ENCODE measurements around the gene RAB20.
"Not testable (repeated sequence)": the region's sequence is repeated elsewhere in the genome, so short reads cannot be mapped to it uniquely, and the experiment has no call there.

Gene RAB20

DNA sequence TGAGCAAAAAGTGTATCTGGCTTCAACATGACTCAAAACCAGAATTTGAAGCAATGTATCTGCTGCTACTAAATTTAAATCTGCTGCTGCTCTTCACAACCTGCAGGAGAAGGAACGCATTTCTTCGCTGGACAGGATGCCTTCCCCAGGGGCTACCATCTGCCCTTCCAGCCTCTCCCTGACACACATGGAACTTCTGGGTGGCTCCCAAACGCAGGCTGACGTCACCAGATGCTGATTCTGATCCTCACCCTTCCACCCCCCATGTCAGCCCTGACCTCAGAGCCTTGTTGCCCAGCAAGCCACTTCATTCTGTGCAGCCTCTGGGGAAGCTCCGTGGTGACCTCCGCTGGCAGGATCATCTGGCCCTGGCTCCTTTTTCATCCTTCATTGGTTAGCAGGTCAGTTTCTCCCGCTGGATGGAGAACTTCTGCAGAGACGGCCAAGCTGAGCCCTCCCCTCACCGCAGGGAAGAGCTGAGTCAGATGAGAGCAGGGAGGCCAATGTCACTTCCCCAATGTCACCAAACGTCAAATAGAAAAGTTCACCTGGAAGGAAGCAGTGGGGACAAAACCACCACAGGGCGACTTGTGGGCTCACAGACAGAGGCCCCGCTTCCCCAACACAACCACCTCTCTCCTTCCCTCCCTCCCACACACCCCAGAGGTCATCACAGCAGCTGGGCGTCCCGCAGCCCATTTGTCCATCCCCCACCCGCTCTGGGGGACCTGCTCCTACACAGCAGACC is 14.0 kb upstream of the RAB20 start:
- no peak for FAIRE-seq

- no peak for FAIRE-seq
Observed at GRCh38 chr13:110574161-110574560, 12.6 kb upstream of the RAB20 start.

- no peak for FAIRE-seq
Observed at GRCh38 chr13:110572778-110573118, 11.2 kb upstream of the RAB20 start.

DNA sequence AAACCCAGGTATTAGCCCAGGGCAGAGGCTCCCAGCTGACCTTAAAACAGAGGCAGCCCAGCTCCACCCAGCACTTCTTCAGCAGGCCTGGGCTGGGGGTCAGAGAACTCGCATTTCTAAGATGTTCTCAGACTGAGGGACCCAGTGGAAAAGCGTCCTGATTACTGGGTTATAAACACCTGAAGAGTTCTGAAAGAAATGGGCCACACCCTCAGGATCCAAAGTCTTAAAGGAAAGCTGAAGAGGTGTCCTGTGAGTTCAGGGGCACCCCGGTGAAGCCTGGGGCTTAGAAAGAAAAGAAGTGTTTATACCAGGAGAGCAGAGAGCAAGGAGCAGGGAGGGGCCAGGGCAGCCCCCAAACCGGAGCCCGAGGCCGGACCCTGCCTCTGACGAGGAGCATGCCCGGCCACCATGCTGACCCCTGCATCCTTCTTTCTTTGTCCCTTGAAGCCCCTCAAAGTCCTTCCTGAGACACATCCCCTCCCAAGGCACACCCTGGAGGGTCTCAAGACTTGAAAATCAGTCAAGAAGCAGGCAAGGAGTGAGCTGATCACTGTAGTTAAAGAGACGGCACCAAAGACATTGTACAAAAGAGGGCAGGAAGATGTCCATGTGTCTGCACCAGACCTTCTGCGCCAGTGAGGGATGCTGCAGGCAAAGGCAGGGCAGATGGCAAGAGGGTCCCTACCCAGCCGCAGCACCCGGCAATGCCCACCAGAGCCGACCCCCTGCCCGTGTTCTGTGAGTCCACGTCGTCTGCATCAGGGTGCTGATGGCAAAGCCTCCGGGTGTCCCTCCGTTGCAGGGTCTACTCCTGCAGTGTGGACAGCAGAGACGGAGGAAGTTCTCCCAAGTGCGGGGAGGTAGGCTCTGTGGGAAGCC is 10.6 kb upstream of the RAB20 start:
- FAIRE-seq: no peak

- no peak for FAIRE-seq
Observed at GRCh38 chr13:110570886-110571285, 9.4 kb upstream of the RAB20 start.

DNA sequence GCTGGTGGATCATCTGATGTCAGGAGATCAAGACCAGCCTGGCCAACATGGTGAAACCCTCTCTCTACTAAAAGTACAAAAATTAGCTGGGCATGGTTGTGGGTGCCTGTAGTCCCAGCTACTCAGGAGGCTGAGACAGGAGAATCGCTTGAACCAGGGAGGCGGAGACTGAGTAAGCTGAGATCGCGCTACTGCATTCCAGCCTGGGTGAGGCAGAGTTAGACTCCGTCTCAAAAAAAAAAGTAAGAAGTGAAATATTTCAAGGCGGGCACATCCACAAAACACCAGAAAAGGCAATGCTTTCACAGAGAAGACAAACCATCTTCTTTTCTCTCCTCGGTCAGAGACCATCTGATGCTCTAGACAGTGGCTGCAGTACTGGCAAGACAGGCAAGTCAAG is 8.4 kb upstream of the RAB20 start:
- not testable (repeated sequence) for FAIRE-seq

GRCh38 chr13:110568612-110569011 is 7.1 kb upstream of the RAB20 start:
- no peak for FAIRE-seq

- no peak for FAIRE-seq
Observed at GRCh38 chr13:110566171-110566570, 4.6 kb upstream of the RAB20 start.

- no peak for FAIRE-seq
Observed at GRCh38 chr13:110565296-110565695, 3.8 kb upstream of the RAB20 start.

GRCh38 chr13:110564472-110564985 is 3.0 kb upstream of the RAB20 start:
- FAIRE-seq: no peak

GRCh38 chr13:110563463-110563774 is 1.9 kb upstream of the RAB20 start:
- FAIRE-seq: no peak

DNA sequence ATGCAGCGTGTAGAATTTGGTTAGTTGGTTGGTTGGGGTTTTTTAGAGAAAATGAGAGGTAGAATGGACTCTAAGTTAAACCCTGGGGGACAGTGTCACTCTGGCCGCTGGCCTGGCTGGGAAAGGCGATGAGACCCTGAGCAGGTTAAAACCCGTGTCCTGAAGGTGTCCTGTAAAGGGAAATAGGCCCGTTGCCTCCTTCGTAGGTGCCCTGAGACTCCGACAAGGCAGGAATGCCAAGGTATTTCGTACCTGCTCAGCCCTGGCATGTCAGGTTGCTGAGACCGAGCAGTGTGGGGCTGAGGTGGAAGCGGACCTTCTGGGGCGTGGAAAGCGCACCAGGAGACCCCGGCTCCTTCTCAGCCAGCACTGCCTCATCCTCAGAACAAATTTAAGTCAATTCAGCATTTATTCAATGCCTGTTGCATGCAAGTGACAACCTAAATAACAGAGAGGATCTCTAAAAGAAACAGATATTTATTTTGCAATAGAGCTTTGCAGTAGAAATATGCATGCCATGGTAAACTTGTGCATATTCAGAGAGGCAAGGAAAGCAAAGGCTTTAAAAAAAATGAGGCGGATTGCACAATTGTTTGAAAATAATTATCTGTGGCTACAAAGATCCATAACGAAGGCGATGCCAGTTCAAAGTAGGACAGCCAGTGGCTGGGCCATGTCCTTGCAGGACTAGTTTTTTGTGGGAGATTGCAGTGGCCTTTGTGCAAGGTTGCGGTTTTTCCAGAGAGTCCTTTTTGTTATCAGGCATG is 1.4 kb upstream of the RAB20 start:
- no peak for FAIRE-seq

DNA sequence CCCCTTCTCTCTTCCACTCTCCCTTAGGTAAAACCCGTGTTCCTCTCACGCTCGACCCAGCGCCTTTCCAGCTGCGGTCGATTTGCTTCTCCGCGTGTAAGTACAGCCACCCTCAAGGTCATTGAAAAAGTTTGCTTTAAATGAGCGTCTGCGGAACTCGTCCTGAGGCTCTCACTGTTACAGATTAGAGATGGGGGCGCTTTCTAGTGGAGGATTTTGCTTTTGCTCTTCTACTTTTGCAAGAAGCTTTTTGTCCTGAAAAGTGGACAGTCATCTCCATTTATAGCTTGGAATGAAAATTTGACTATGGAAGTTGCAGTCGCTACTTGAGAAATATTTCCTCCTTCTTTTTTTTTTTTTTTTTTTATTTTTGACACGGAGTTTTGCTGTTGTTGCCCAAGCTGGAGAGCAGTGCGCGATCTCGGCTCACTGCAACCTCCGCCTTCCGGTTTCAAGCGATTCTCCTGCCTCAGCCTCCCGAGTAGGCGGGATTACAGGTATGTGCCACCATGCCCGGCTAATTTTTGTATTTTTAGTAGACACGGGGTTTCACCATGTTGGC is 595 bp upstream of the RAB20 start:
- no peak for FAIRE-seq

- FAIRE-seq: no peak
Observed at GRCh38 chr13:110560601-110561343, 750 bp downstream of the RAB20 start.

- FAIRE-seq: no peak
Observed at GRCh38 chr13:110559986-110560385, 1.5 kb downstream of the RAB20 start.

- FAIRE-seq: no peak
Observed at GRCh38 chr13:110559429-110559943, 2.0 kb downstream of the RAB20 start.

DNA sequence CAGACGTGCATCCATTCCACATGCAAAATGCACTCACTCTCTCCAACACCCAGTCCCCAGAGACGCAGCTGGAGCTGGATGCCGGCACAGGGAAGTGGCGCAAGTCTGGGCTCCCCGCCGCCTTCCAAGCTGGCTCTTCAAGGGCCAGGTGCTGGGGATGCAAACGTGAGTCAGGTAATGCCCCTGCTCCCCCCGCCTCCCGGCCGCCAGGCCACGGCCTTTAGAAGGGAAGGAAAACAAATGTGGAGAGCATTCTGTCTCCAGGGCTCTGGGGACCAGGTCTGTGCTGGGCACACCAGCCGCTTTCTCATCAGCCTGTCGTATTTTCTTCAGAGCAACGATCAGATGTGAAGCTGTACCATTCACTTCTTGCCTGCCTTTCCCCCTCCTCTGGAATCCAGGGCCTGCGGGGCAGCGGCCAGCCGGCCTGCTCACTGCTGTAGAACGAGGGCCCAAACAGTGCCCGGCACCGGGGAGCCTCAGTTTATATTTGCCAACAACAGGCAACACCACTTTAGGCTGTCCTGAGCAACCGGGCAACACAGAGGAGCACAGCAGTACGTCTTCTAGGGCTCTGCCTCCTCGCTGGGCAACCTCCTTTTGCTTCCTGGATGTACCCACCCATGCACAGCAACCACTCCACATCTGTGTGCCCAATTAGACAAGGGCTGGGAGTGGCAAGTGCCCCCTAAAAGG is 3.8 kb downstream of the RAB20 start:
- no peak for FAIRE-seq

DNA sequence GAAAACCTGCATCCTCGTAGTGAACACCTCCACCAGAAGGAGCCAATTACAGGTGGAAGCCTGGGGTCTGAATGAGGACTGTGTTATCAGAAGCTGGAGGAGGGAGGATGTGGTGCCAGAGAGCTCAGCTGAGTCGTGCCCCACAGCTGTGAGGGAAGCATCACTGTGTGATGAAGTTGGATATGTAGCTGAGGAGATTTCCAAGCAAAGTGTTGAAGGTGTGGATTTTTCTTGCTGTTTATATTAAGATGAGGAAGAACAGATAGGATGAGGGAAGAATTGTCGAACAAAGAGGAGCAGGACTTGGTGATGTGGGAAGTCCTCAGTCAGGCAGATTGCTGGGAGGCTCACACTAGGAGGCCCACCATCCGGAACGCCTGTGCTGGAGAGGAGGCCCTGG is 4.4 kb downstream of the RAB20 start:
- no peak for FAIRE-seq

- FAIRE-seq: no peak
Observed at GRCh38 chr13:110556224-110556606, 5.3 kb downstream of the RAB20 start.

- no peak for FAIRE-seq
Observed at GRCh38 chr13:110555601-110556223, 5.8 kb downstream of the RAB20 start.

DNA sequence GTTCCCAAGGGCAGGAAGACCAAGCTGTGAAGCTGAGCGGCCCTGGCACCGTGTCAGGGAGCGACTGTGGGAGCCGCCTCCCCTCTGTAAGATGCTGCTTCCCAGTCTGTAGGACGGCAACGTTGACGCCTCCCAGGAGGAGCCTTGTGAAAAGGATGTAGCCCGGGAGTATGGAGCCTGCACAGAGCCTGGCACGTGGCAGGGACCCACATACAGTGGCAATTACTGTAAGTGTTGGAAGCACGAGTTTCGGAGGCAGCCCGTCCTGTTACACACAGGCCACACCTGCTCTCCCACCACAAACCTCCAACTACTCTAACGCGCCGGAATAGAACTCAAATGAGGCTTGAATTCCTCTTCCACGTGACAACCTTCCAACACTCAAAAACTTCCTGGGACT is 6.6 kb downstream of the RAB20 start:
- no peak for FAIRE-seq

Data from A204.1 (cell line).